ENCODE data around the gene RCOR1. TPM values are rescaled to one million over a fixed set of nuclear protein-coding genes. Genes with fewer than 3 reads are reported as not detected.

RCOR1 gene
- total RNA-seq, 2 experiments from 2014 or later: 22.1 to 23.4 TPM

- no peaks in the 10 kb centered on the region for H3K27me3 Mint-ChIP-seq
- no peaks in the 10 kb centered on the region for H3K9me3 Mint-ChIP-seq
- H3K36me3 Mint-ChIP-seq (ENCODE audit: low read depth): no peaks in the 10 kb centered on the region
- POLR2A ChIA-PET: no interaction called here
- CTCF ChIA-PET: interaction anchor here (0.5 to 0.9 kb wide), 2 partner anchors 8 to 11 kb away, joined by 3 to 4 read pairs; no protein-coding TSS in a partner anchor
- no peak overlapping the region for H3K27ac Mint-ChIP-seq
- H3K4me1 Mint-ChIP-seq: no peaks in the 10 kb centered on the region
- H3K4me3 Mint-ChIP-seq: no peak overlapping the region
- no peak for DNase-seq
Measured at GRCh38 chr14:102688290-102688689, 95.8 kb downstream of the RCOR1 start.

GRCh38 chr14:102690509-102691286 is 98.2 kb downstream of the RCOR1 start:
- Mint-ChIP-seq H3K4me3 (no peak overlapping the region), H3K27me3 (no peaks in the 10 kb centered on the region), H3K27ac (no peak overlapping the region), H3K36me3 (ENCODE audit: low read depth) (no peaks in the 10 kb centered on the region), H3K4me1 (no peaks in the 10 kb centered on the region), H3K9me3 (no peaks in the 10 kb centered on the region)
- CTCF ChIA-PET: no interaction called here
- DNase-seq: no peak
- POLR2A ChIA-PET: no interaction called here

- H3K27ac Mint-ChIP-seq: no peak overlapping the region
- no peaks in the 10 kb centered on the region for H3K36me3 Mint-ChIP-seq (ENCODE audit: low read depth)
- no peaks in the 10 kb centered on the region for H3K9me3 Mint-ChIP-seq
- DNase-seq: no peak
- ChIA-PET CTCF (no interaction called here), POLR2A (no interaction called here)
- H3K4me3 Mint-ChIP-seq: no peak overlapping the region
- no peaks in the 10 kb centered on the region for H3K27me3 Mint-ChIP-seq
- peaks cover 2% of the 10 kb centered on the region for H3K4me1 Mint-ChIP-seq
Measured at GRCh38 chr14:102691763-102692162, 99.3 kb downstream of the RCOR1 start.

- H3K4me3 Mint-ChIP-seq: no peak overlapping the region
- H3K4me1 Mint-ChIP-seq: peaks cover 6% of the 10 kb centered on the region
- ChIA-PET POLR2A (no interaction called here), CTCF (interaction anchor here (1.5 to 3.0 kb wide), 2 partner anchors 82 to 226 kb away, joined by 3 to 12 read pairs; no protein-coding TSS in a partner anchor)
- no peaks in the 10 kb centered on the region for H3K9me3 Mint-ChIP-seq
- DNase-seq: no peak
- H3K27me3 Mint-ChIP-seq: no peaks in the 10 kb centered on the region
- H3K36me3 Mint-ChIP-seq (ENCODE audit: low read depth): no peaks in the 10 kb centered on the region
- no peak overlapping the region for H3K27ac Mint-ChIP-seq
Measured at GRCh38 chr14:102692334-102692733, 99.9 kb downstream of the RCOR1 start.

GRCh38 chr14:102693006-102693755 is 100.7 kb downstream of the RCOR1 start:
- no peak for DNase-seq
- Mint-ChIP-seq H3K4me3 (no peak overlapping the region), H3K4me1 (peaks cover 6% of the 10 kb centered on the region), H3K9me3 (no peaks in the 10 kb centered on the region), H3K27ac (no peak overlapping the region), H3K36me3 (ENCODE audit: low read depth) (no peaks in the 10 kb centered on the region), H3K27me3 (no peaks in the 10 kb centered on the region)
- CTCF ChIA-PET: interaction anchor here (1.1 to 3.0 kb wide), 17 partner anchors 7 to 412 kb away, joined by 3 to 16 read pairs (median 7); no protein-coding TSS in a partner anchor
- POLR2A ChIA-PET: interaction anchor here (0.7 kb wide), 2 partner anchors 99 to 161 kb away, joined by 3 read pairs; no protein-coding TSS in a partner anchor

- Mint-ChIP-seq H3K9me3 (no peaks in the 10 kb centered on the region), H3K4me3 (no peak overlapping the region), H3K27ac (no peak overlapping the region), H3K27me3 (no peaks in the 10 kb centered on the region), H3K36me3 (ENCODE audit: low read depth) (no peaks in the 10 kb centered on the region), H3K4me1 (peaks cover 6% of the 10 kb centered on the region)
- CTCF ChIA-PET: interaction anchor here (0.6 to 3.0 kb wide), 35 partner anchors 8 to 598 kb away, joined by 3 to 16 read pairs (median 5); no protein-coding TSS in a partner anchor
- DNase-seq: peak; percentile 52
- POLR2A ChIA-PET: interaction anchor here (1.0 kb wide), 1 partner anchor 170 kb away, joined by 3 read pairs; no protein-coding TSS in a partner anchor
Measured at GRCh38 chr14:102694530-102695166, 102.2 kb downstream of the RCOR1 start.

GRCh38 chr14:102695167-102695555 is 102.7 kb downstream of the RCOR1 start:
- Mint-ChIP-seq H3K27ac (no peak overlapping the region), H3K9me3 (no peaks in the 10 kb centered on the region), H3K4me3 (no peak overlapping the region), H3K4me1 (peaks cover 6% of the 10 kb centered on the region), H3K36me3 (ENCODE audit: low read depth) (no peaks in the 10 kb centered on the region), H3K27me3 (no peaks in the 10 kb centered on the region)
- ChIA-PET POLR2A (interaction anchor here (1.0 kb wide), 1 partner anchor 171 kb away, joined by 3 read pairs; no protein-coding TSS in a partner anchor), CTCF (interaction anchor here (0.6 to 3.0 kb wide), 31 partner anchors 9 to 598 kb away, joined by 3 to 16 read pairs (median 5); no protein-coding TSS in a partner anchor)
- DNase-seq: no peak

GRCh38 chr14:102696332-102696731 is 103.9 kb downstream of the RCOR1 start:
- ChIA-PET CTCF (interaction anchor here (0.7 to 2.6 kb wide), 7 partner anchors 8 to 408 kb away, joined by 3 to 13 read pairs (median 3); no protein-coding TSS in a partner anchor), POLR2A (no interaction called here)
- H3K36me3 Mint-ChIP-seq (ENCODE audit: low read depth): peaks cover 5% of the 10 kb centered on the region

GRCh38 chr14:102696856-102697495 is 104.5 kb downstream of the RCOR1 start:
- Mint-ChIP-seq H3K27me3 (no peaks in the 10 kb centered on the region), H3K36me3 (ENCODE audit: low read depth) (peaks cover 11% of the 10 kb centered on the region), H3K4me3 (no peak overlapping the region), H3K9me3 (no peaks in the 10 kb centered on the region), H3K4me1 (peaks cover 6% of the 10 kb centered on the region), H3K27ac (no peak overlapping the region)
- ChIA-PET CTCF (interaction anchor here (0.7 to 1.4 kb wide), 5 partner anchors 9 to 284 kb away, joined by 3 to 4 read pairs (median 3); no protein-coding TSS in a partner anchor), POLR2A (no interaction called here)
- DNase-seq: no peak

More at GRCh38 chr14:102696332-102696731, 103.9 kb downstream of the RCOR1 start:
- H3K9me3 Mint-ChIP-seq: no peaks in the 10 kb centered on the region
- no peaks in the 10 kb centered on the region for H3K27me3 Mint-ChIP-seq
- H3K27ac Mint-ChIP-seq: no peak overlapping the region
- H3K4me3 Mint-ChIP-seq: no peak overlapping the region
- peaks cover 6% of the 10 kb centered on the region for H3K4me1 Mint-ChIP-seq
- no peak for DNase-seq

GRCh38 chr14:102697501-102697900 is 105.1 kb downstream of the RCOR1 start:
- DNase-seq: no peak
- POLR2A ChIA-PET: no interaction called here
- Mint-ChIP-seq H3K27me3 (no peaks in the 10 kb centered on the region), H3K4me3 (no peak overlapping the region), H3K9me3 (no peaks in the 10 kb centered on the region), H3K27ac (no peak overlapping the region), H3K36me3 (ENCODE audit: low read depth) (peaks cover 13% of the 10 kb centered on the region), H3K4me1 (peaks cover 6% of the 10 kb centered on the region)
- CTCF ChIA-PET: no interaction called here

- Mint-ChIP-seq H3K36me3 (ENCODE audit: low read depth) (peaks cover 29% of the 10 kb centered on the region), H3K4me3 (no peak overlapping the region), H3K9me3 (peaks cover 3% of the 10 kb centered on the region), H3K4me1 (peaks cover 6% of the 10 kb centered on the region), H3K27me3 (no peaks in the 10 kb centered on the region), H3K27ac (no peak overlapping the region)
- no peak for DNase-seq
- ChIA-PET CTCF (interaction anchor here (0.5 to 1.3 kb wide), 3 partner anchors 11 to 124 kb away, joined by 3 to 7 read pairs (median 4); no protein-coding TSS in a partner anchor), POLR2A (no interaction called here)
Measured at GRCh38 chr14:102699416-102700110, 107.1 kb downstream of the RCOR1 start.

GRCh38 chr14:102708494-102708893 is 116.0 kb downstream of the RCOR1 start:
- Mint-ChIP-seq H3K9me3 (peaks cover 6% of the 10 kb centered on the region), H3K4me1 (no peaks in the 10 kb centered on the region)
- CTCF ChIA-PET: interaction anchor here (2.1 kb wide), 1 partner anchor 14 kb away, joined by 8 read pairs; no protein-coding TSS in a partner anchor

More at GRCh38 chr14:102708494-102708893, 116.0 kb downstream of the RCOR1 start:
- POLR2A ChIA-PET: no interaction called here
- H3K36me3 Mint-ChIP-seq (ENCODE audit: low read depth): peaks cover 21% of the 10 kb centered on the region
- no peaks in the 10 kb centered on the region for H3K27me3 Mint-ChIP-seq
- H3K4me3 Mint-ChIP-seq: no peak overlapping the region
- no peak overlapping the region for H3K27ac Mint-ChIP-seq
- DNase-seq: no peak

All from activated CD4-positive, alpha-beta memory T cell treated with anti-CD3 and anti-CD28 coated beads, Interleukin-2, amount 10 ng/mL, durations not matched to agents 7 days and 5 days (primary cell).